HepG2 (cell line): ENCODE results near the gene PHRF1.

ENCODE experiments used
- CEBPB ChIP-seq: IDR thresholded peaks from 2 replicates; pipeline ENCODE4 v1.6.1; 2011; ENCODE audit warnings: low read depth, low read length, improper control_type of control experiment, borderline replicate concordance
- CTCF ChIP-seq: sonication (generic); formaldehyde crosslinking; IDR thresholded peaks from 2 replicates; pipeline ENCODE4 v1.5.0; 2020; ENCODE audit warnings: mild to moderate bottlenecking, missing genetic modification reagents, moderate library complexity
- FOSL2 ChIP-seq: sonication (generic); formaldehyde crosslinking; IDR thresholded peaks from 2 replicates; pipeline ENCODE4 v1.4.0; 2020; ENCODE audit warnings: missing genetic modification reagents
- HNRNPLL ChIP-seq: fragments of 200-400 bp; formaldehyde crosslinking; IDR thresholded peaks from 2 replicates; pipeline ENCODE4 v1.6.1; 2017; ENCODE audit warnings: mild to moderate bottlenecking, low read depth, low read length; ENCODE audit not compliant: poor library complexity, severe bottlenecking
- TCF12 ChIP-seq, 2 experiments: fragments of 450-650 bp in 1 of 2; sonication (generic) in 1 of 2; formaldehyde crosslinking in 1 of 2; IDR thresholded peaks; 2 replicates each; pipeline versions ENCODE4 v1.6.1 to v1.8.0; 2017 to 2022; ENCODE audit warnings: antibody characterized with exemption in 1 of 2, mild to moderate bottlenecking in 1 of 2, missing genetic modification reagents in 1 of 2, moderate library complexity in 1 of 2
- TOE1 ChIP-seq: sonication (generic); formaldehyde crosslinking; IDR thresholded peaks from 2 replicates; pipeline ENCODE4 v1.4.0; 2020; ENCODE audit warnings: mild to moderate bottlenecking, missing genetic modification reagents
- ZBTB33 ChIP-seq: sonication (generic); formaldehyde crosslinking; IDR thresholded peaks from 2 replicates; pipeline ENCODE4 v1.4.0; 2020; ENCODE audit warnings: missing genetic modification reagents
- ZNF547 ChIP-seq: sonication (generic); formaldehyde crosslinking; IDR thresholded peaks from 2 replicates; pipeline ENCODE4 v1.5.1; 2020; ENCODE audit warnings: mild to moderate bottlenecking, missing genetic modification reagents

- no peak for TF ChIP-seq TOE1 (CRISPR knock-in tag)
- no peak for TF ChIP-seq ZNF547 (CRISPR knock-in tag)
- TF ChIP-seq FOSL2, result no peak
- TF ChIP-seq HNRNPLL, result no peak
- no peak for TF ChIP-seq CTCF (CRISPR knock-in tag)
- TF ChIP-seq ZBTB33 (CRISPR knock-in tag), result no peak
- TF ChIP-seq TCF12 (IDR thresholded peaks at IDR 0.05), result no peak
- no peak for TF ChIP-seq TCF12 (CRISPR knock-in tag; IDR thresholded peaks at IDR 0.05)
- TF ChIP-seq CEBPB, result no peak
Observed at GRCh38 chr11:581342-581741, 5.1 kb downstream of the PHRF1 start.
